Tibial artery (tissue), 4 donors: ENCODE measurements around the gene TSR3.

Experiments
- DNase-seq, 2 donors: peaks; one replicate each; pipeline ENCODE4 v3.0.0-alpha.2; 2019
- H3K27ac ChIP-seq, 2 donors: fragments of 200-600 bp; sonication (generic) in 1 of 2; 1 replicate in 1 of 2; 2 replicates in 1 of 2; pipeline ENCODE4 v1.5.1; 2018 to 2019; ENCODE audit warnings: mild to moderate bottlenecking in 1 of 2
- H3K27me3 ChIP-seq, 2 donors: fragments of 200-600 bp; sonication (generic) in 1 of 2; one replicate each; pipeline versions ENCODE4 v1.5.1 to v1.6.0; 2016 to 2019
- H3K36me3 ChIP-seq, 3 donors: fragments of 200-600 bp; sonication (generic) in 2 of 3; one replicate each; pipeline ENCODE4 v1.5.1; 2016 to 2019; ENCODE audit warnings: mild to moderate bottlenecking in 2 of 3
- H3K4me1 ChIP-seq, 4 donors: fragments of 200-600 bp; sonication (generic) in 2 of 4; 1 replicate in 3 of 4; 2 replicates in 1 of 4; pipeline ENCODE4 v1.5.1; 2016 to 2019
- H3K4me3 ChIP-seq, 2 donors: fragments of 200-600 bp; sonication (generic) in 1 of 2; 1 replicate in 1 of 2; 2 replicates in 1 of 2; pipeline ENCODE4 v1.5.1; 2018 to 2019; ENCODE audit warnings: mild to moderate bottlenecking in 2 of 2
- H3K9me3 ChIP-seq, 3 donors: fragments of 200-600 bp; sonication (generic) in 1 of 3; one replicate each; pipeline ENCODE4 v1.5.1; 2016 to 2019
- intact Hi-C: fragments of 100-400 bp; cut with DNase I; formaldehyde crosslinking; loops from one replicate; pipeline ENCODE4 v1.15.0; 2023; ENCODE audit warnings: low total_unique reads
- TF ChIP-seq, protein P1 (sequence below), 2 experiments: fragments of 200-600 bp in 1 of 2; fragments of 450-650 bp in 1 of 2; IDR thresholded peaks; one replicate each; pipeline ENCODE4 v1.5.1; 2017 to 2019; ENCODE audit warnings: antibody characterized with exemption in 2 of 2, mild to moderate bottlenecking in 1 of 2, moderate library complexity in 1 of 2

TSR3 gene

DNA sequence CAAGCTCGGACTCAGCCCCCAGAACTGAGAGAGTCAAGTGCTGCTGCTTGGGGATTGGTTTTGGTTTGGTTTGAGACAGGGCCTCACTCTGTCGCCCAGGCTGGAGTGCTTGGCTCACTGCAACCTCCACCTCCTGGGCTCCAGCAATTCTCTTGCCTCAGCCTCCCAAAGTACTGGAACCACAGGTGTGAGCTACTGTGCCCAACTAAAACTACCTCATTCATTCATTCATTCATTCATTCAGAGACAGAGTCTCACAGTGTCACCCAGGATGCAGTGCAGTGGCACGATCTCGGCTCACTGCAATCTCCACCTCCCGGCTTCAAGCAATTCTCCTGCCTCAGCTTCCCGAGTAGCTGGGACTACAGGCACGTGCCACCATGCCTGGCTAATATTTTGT lies 38.1 kb upstream of the TSR3 start:
- Histone ChIP-seq H3K27me3 (no peaks in the 10 kb centered on the region), H3K9me3 (no peaks in the 10 kb centered on the region), H3K4me1 (no peaks in the 10 kb centered on the region), H3K4me3 (no peak overlapping the region), H3K36me3 (peaks cover 54 to 99% (median 77%) of the 10 kb centered on the region in 3 donors), H3K27ac (no peak overlapping the region)
- TF ChIP-seq, protein P1, sequence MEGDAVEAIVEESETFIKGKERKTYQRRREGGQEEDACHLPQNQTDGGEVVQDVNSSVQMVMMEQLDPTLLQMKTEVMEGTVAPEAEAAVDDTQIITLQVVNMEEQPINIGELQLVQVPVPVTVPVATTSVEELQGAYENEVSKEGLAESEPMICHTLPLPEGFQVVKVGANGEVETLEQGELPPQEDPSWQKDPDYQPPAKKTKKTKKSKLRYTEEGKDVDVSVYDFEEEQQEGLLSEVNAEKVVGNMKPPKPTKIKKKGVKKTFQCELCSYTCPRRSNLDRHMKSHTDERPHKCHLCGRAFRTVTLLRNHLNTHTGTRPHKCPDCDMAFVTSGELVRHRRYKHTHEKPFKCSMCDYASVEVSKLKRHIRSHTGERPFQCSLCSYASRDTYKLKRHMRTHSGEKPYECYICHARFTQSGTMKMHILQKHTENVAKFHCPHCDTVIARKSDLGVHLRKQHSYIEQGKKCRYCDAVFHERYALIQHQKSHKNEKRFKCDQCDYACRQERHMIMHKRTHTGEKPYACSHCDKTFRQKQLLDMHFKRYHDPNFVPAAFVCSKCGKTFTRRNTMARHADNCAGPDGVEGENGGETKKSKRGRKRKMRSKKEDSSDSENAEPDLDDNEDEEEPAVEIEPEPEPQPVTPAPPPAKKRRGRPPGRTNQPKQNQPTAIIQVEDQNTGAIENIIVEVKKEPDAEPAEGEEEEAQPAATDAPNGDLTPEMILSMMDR (IDR thresholded peaks at IDR 0.05): no peak
- DNase-seq: no peak
- intact Hi-C loops: no loop called here

- Histone ChIP-seq H3K4me3 (no peak overlapping the region), H3K9me3 (no peaks in the 10 kb centered on the region), H3K36me3 (peaks cover 48 to 99% (median 71%) of the 10 kb centered on the region in 3 donors), H3K27me3 (no peaks in the 10 kb centered on the region), H3K4me1 (no peaks in the 10 kb centered on the region), H3K27ac (no peak overlapping the region)
- no peak for DNase-seq
- intact Hi-C loops: no loop called here
- TF ChIP-seq, protein P1 (IDR thresholded peaks at IDR 0.05): no peak
Measured at GRCh38 chr16:1387331-1387730, 35.7 kb upstream of the TSR3 start.

- TF ChIP-seq, protein P1 (IDR thresholded peaks at IDR 0.05): no peak
Measured at GRCh38 chr16:1385232-1385631, 33.6 kb upstream of the TSR3 start.

GRCh38 chr16:1383556-1383955 lies 31.9 kb upstream of the TSR3 start:
- H3K4me3 ChIP-seq: no peak overlapping the region
- no peak overlapping the region for H3K27ac ChIP-seq
- H3K27me3 ChIP-seq: no peaks in the 10 kb centered on the region
- no peaks in the 10 kb centered on the region for H3K9me3 ChIP-seq
- intact Hi-C loops: loop anchor here (2.0 kb wide), 1 partner anchor 23 kb away; no protein-coding TSS in a partner anchor
- TF ChIP-seq, protein P1 (IDR thresholded peaks at IDR 0.05): no peak
- H3K36me3 ChIP-seq: peaks cover 37 to 80% (median 53%) of the 10 kb centered on the region in 3 donors
- DNase-seq: no peak
- peaks cover 7 to 17% (median 12%) of the 10 kb centered on the region in 4 donors for H3K4me1 ChIP-seq

More at GRCh38 chr16:1385232-1385631, 33.6 kb upstream of the TSR3 start:
- Histone ChIP-seq H3K36me3 (peaks cover 46 to 97% (median 70%) of the 10 kb centered on the region in 3 donors), H3K4me3 (no peak overlapping the region), H3K9me3 (no peaks in the 10 kb centered on the region), H3K27me3 (no peaks in the 10 kb centered on the region), H3K4me1 (peaks cover 0 to under 1% (median 0%) of the 10 kb centered on the region in 4 donors), H3K27ac (no peak overlapping the region)
- intact Hi-C loops: no loop called here
- no peak for DNase-seq

GRCh38 chr16:1381612-1382406 lies 30.1 kb upstream of the TSR3 start:
- H3K36me3 ChIP-seq: peaks cover 33 to 65% (median 46%) of the 10 kb centered on the region in 3 donors
- intact Hi-C loops: loop anchor here (2.0 kb wide), 1 partner anchor 25 kb away; no protein-coding TSS in a partner anchor

More at GRCh38 chr16:1381612-1382406, 30.1 kb upstream of the TSR3 start:
- TF ChIP-seq, protein P1 (IDR thresholded peaks at IDR 0.05): no peak
- DNase-seq: no peak
- no peaks in the 10 kb centered on the region for H3K27me3 ChIP-seq
- no peaks in the 10 kb centered on the region for H3K9me3 ChIP-seq
- no peak overlapping the region for H3K27ac ChIP-seq
- H3K4me3 ChIP-seq: no peak overlapping the region
- peaks cover 8 to 28% (median 21%) of the 10 kb centered on the region in 4 donors for H3K4me1 ChIP-seq
